GM21423 (cell line): ENCODE data around the gene KLHDC7B.

ENCODE experiments used
- ATAC-seq: cut with Tn5 transposase; IDR thresholded peaks from one replicate; pipeline ENCODE4 v1.9.1; 2021; ENCODE audit warnings: mild to moderate bottlenecking, moderate library complexity; ENCODE audit not compliant: unreplicated experiment

Gene KLHDC7B

DNA sequence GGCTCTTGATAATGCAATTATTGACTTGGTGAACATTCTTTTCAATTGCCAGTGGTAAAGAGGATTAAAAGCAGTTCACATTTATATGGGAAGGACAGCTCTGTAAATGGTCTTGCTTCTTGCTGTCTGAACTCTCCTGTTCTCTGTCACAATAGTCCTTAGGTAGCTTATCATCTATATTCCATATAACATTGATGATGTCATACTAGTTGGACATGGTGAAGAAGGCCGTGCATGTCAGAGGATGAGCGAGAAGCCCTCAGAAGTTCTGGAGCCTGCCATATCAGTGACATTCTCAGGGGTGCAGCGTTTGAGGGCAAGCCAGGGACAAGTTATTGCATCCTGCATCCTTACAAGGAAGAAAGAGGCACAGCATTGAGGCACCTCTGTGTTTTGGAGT lies 39.5 kb downstream of the KLHDC7B start:
- ATAC-seq = no peak

DNA sequence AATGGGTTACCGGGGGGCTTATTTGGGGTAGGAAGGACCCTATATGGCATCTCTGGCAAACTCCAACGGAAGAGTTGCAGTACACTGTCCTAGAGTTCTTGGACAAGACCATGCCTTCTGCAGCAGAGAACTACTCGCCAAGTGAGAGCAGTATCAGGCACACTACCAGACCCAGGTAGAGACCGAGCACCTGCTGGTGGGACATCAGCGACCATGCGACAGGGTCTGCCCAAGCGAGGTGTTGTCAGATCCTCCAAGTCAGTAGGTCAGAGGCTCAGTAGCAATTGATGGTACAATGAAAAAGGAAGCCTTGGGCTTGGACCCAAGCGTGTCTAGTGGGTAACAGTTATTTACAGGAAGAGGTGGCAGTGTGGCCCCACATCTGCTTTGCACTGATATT lies 40.1 kb downstream of the KLHDC7B start:
- ATAC-seq = no peak

DNA sequence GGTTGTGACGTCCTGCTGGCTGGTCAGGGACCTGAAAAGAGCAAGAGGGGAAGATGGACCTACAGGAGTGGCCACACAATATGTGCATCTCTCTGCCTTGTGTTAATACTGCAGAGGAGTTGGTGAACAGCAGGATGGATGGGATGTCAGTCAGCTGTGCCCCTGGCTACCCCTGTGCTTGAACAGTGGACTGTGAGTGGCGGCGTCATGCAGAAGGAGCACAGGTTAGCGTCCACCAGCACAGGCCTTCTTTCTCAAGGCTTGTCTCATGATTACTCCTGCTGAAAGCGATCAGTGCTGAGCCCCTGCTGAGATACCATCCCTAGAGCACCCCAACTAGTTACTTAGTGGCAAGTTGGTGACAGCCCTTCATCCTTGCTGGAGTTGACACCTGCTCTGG lies 40.7 kb downstream of the KLHDC7B start:
- ATAC-seq = no peak

DNA sequence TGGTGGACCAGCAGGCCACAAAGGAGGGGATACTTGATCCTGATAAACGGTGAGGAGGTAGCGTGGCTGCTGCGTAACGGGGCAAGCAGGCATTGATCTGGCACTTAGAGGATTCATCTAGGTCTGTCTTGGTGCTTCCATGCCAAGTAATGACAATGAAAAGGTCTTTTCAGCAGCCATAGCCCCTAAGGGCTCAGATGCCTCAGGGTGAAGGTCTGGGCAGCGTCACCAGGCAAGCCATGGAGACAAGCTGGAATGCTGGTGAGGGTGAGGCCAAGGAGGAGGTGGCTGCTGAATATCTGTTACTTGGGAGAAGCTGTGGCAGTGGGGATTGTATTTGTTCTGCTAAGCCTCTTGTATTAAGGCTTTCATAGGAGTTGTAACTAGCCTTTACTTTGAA lies 41.7 kb downstream of the KLHDC7B start:
- no peak for ATAC-seq

DNA sequence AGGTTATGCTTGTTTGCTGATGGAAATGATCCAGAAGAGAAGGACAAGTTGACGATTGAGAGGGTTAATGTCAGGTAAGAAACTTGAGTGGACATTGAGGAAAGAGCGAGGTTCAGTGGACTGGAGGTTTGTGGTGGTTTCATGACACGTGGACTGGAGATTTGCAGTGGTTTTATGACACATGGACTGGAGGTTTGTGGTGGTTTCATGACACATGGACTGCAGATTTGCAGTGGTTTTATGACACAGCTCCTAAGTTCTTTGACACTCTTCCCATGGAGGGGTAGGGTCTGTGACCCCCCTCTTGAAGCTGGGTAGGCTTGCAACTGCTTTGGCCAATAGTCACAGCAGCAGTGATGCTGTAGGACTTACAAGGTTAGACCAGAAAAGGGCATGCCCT lies 49.5 kb downstream of the KLHDC7B start:
- no peak for ATAC-seq

DNA sequence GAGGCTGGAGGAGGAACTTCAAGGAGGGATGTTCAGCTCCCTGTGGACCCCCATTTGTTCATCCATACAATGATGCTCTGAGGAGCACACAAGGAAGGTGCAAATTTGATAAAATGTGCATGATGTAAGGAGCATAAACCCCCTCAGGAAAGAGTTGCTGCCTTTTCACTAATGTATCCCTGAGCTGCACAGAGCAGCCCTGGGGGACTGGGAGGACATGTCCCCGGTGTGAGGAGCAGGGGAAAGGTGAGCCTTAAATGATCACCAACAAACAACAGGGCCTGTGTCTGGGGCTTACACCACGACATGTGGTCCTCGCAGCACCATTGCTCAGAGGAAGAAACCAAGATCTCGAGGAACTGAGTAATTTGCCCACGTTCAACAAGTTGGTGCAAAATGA lies 51.4 kb downstream of the KLHDC7B start:
- ATAC-seq = no peak

DNA sequence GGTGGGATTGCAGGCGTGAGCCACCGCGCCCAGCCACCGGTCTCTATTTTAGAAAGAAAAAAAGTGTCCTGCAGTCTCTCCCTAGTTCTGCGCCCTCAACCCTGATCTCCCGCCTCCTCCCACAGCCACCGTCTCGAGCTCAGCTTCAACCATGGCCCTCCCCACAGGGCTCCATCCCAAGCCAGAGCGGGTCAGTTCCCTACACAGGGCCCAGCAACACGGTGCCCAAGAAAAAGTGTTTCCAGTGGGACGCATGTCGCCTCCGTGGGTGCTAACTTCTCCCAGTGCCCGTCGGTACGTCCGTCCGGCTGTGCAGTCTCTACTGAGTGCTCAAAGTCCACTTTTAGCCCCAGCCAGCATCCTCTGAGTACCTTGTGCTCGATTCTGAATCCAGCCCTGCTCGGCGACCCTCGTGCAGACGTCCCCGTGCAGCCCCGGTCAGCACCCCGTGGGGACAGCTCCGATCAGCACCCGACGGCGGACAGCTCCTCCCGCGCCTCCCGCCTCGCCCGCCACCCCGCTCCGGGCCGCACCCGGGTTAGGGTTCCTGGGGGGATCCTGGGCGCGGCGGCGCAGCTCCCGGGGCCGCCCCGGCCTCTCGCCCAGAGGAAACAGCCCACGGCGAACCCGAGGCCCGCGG lies 54.2 kb downstream of the KLHDC7B start:
- no peak for ATAC-seq

DNA sequence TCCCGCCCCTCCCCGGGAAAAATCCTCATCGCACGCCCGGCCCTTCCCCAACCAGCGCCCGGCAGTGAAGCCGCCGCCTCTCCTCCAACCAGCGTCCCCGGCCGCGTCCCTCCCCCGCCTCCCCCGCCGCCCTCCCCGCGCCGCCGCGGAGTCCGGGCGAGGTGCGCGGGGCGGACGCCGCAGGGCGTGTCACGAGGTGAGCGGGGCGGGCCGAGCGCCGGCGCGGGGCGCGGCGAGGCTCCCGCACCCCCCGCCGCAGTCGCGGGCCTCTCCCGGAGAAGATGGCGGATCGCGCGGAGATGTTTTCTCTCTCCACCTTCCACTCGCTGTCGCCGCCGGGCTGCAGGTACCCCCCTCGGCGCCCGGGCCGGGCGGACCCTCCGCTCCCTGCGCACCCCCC lies 54.8 kb downstream of the KLHDC7B start, which contains the start of gene MAPK8IP2:
MAPK8IP2 (plus strand) TSS at position 256 of the 400 bp plus-strand sequence; CDS start at position 282, 26 bp downstream.
- no peak for ATAC-seq
